Activated CD8-positive, alpha-beta memory T cell treated with anti-CD3 and anti-CD28 coated beads, Interleukin-2, amount 50 U/mL, for 24 hours (primary cell): Measurements from ENCODE around the gene MRPL39.

Source experiments
- DNase-seq: peaks from one replicate; pipeline ENCODE4 v3.0.0-alpha.2; 2020; ENCODE audit errors: extremely low read depth

The MRPL39 gene

GRCh38 chr21:25614441-25614840 lies 7.2 kb upstream of the MRPL39 start:
- DNase-seq: no peak

- peak; percentile 29 for DNase-seq
Measured at GRCh38 chr21:25608044-25608737, 910 bp upstream of the MRPL39 start.

GRCh38 chr21:25589887-25590286 lies 17.4 kb downstream of the MRPL39 start:
- DNase-seq: no peak

GRCh38 chr21:25586791-25587190 lies 20.5 kb downstream of the MRPL39 start:
- DNase-seq: no peak

- DNase-seq: no peak
Measured at GRCh38 chr21:25586326-25586725, 21.0 kb downstream of the MRPL39 start.

GRCh38 chr21:25584833-25585676 lies 22.2 kb downstream of the MRPL39 start:
- DNase-seq: no peak

- no peak for DNase-seq
Measured at GRCh38 chr21:25583370-25584130, 23.7 kb downstream of the MRPL39 start.

- no peak for DNase-seq
Measured at GRCh38 chr21:25582888-25583287, 24.4 kb downstream of the MRPL39 start.

- DNase-seq: no peak
Measured at GRCh38 chr21:25582164-25582790, 25.0 kb downstream of the MRPL39 start.

- no peak for DNase-seq
Measured at GRCh38 chr21:25581582-25581981, 25.7 kb downstream of the MRPL39 start.

- DNase-seq: no peak
Measured at GRCh38 chr21:25580912-25581260, 26.4 kb downstream of the MRPL39 start.

GRCh38 chr21:25579226-25580013 lies 27.9 kb downstream of the MRPL39 start:
- DNase-seq: no peak

GRCh38 chr21:25578056-25578961 lies 29.0 kb downstream of the MRPL39 start:
- peak; percentile 42 for DNase-seq

- DNase-seq: no peak
Measured at GRCh38 chr21:25577424-25578055, 29.7 kb downstream of the MRPL39 start.

GRCh38 chr21:25573409-25574206 lies 33.7 kb downstream of the MRPL39 start:
- DNase-seq: peak; percentile 54

GRCh38 chr21:25572861-25573310 lies 34.4 kb downstream of the MRPL39 start:
- DNase-seq: no peak

- DNase-seq: no peak
Measured at GRCh38 chr21:25571726-25572121, 35.6 kb downstream of the MRPL39 start.

GRCh38 chr21:25569711-25570110 lies 37.6 kb downstream of the MRPL39 start:
- no peak for DNase-seq

- no peak for DNase-seq
Measured at GRCh38 chr21:25569084-25569483, 38.2 kb downstream of the MRPL39 start.
